HepG2 (cell line): ENCODE results near the gene TRMT112. TPM values are rescaled to one million over a fixed set of nuclear protein-coding genes. Genes with fewer than 3 reads are reported as not detected.

Experiments
- BRF2 ChIP-seq: sonication (generic); formaldehyde crosslinking; IDR thresholded peaks from 2 replicates; pipeline ENCODE4 v1.8.1; 2022; ENCODE audit warnings: mild to moderate bottlenecking, missing genetic modification reagents
- CBX2 ChIP-seq, 2 experiments: fragments of 200-600 bp in 1 of 2; sonication (generic); formaldehyde crosslinking in 1 of 2; IDR thresholded peaks; 2 replicates each; pipeline versions ENCODE4 v1.7.0 to v1.8.1; 2018 to 2022; ENCODE audit warnings: low read depth in 2 of 2, low read length in 1 of 2, mild to moderate bottlenecking in 1 of 2, missing genetic modification reagents in 1 of 2
- CHCHD3 ChIP-seq: sonication (generic); formaldehyde crosslinking; IDR thresholded peaks from 2 replicates; pipeline ENCODE4 v1.8.0; 2022; ENCODE audit warnings: mild to moderate bottlenecking, missing genetic modification reagents, moderate library complexity
- DMAP1 ChIP-seq: IDR thresholded peaks from 2 replicates; pipeline ENCODE4 v1.6.1; 2016
- FOXO4 ChIP-seq: sonication (generic); formaldehyde crosslinking; conservative IDR thresholded peaks from 2 replicates; pipeline ENCODE4 v1.8.1; 2023; ENCODE audit warnings: missing genetic modification reagents
- GLMP ChIP-seq: sonication (generic); formaldehyde crosslinking; IDR thresholded peaks from 2 replicates; pipeline ENCODE4 v1.9.0; 2021; ENCODE audit warnings: missing genetic modification reagents, mild to moderate bottlenecking, borderline replicate concordance
- HMGXB4 ChIP-seq, 2 experiments: sonication (generic) in 1 of 2; formaldehyde crosslinking in 1 of 2; IDR thresholded peaks; 2 replicates each; pipeline versions ENCODE4 v1.4.0 to v1.6.1; 2018 to 2020; ENCODE audit warnings: missing genetic modification reagents in 2 of 2, borderline replicate concordance in 1 of 2, low read depth in 1 of 2, mild to moderate bottlenecking in 1 of 2, missing biosample characterization in 1 of 2
- RBM22 ChIP-seq: fragments of 200-400 bp; formaldehyde crosslinking; optimal IDR thresholded peaks from 2 replicates; pipeline ENCODE3; 2017; ENCODE audit warnings: mild to moderate bottlenecking, low read length, moderate library complexity
- RXRA ChIP-seq: sonication (generic); formaldehyde crosslinking; IDR thresholded peaks from 2 replicates; pipeline ENCODE4 v1.5.1; 2020; ENCODE audit warnings: missing genetic modification reagents
- SOX13 ChIP-seq, 3 experiments: fragments of 450-650 bp in 1 of 3; sonication (generic) in 1 of 3; formaldehyde crosslinking in 1 of 3; IDR thresholded peaks in 2 of 3; conservative IDR thresholded peaks in 1 of 3; 2 replicates each; pipeline versions ENCODE4 v1.5.0 to v1.6.1; 2016 to 2020; ENCODE audit warnings: antibody characterized with exemption in 1 of 3, mild to moderate bottlenecking in 1 of 3, missing compliant biosample characterization in 1 of 3, missing genetic modification reagents in 1 of 3, moderate library complexity in 1 of 3
- TFE3 ChIP-seq: IDR thresholded peaks from 2 replicates; pipeline ENCODE4 v1.6.1; 2016
- ZMYM2 ChIP-seq: sonication (generic); formaldehyde crosslinking; IDR thresholded peaks from 2 replicates; pipeline ENCODE4 v1.8.0; 2022; ENCODE audit warnings: mild to moderate bottlenecking, missing genetic modification reagents
- ZNF136 ChIP-seq: sonication (generic); formaldehyde crosslinking; IDR thresholded peaks from 2 replicates; pipeline ENCODE4 v1.8.1; 2022; ENCODE audit warnings: low read depth, mild to moderate bottlenecking, moderate library complexity, missing genetic modification reagents
- ZNF446 ChIP-seq: sonication (generic); formaldehyde crosslinking; IDR thresholded peaks from 2 replicates; pipeline ENCODE4 v1.5.0; 2020; ENCODE audit warnings: mild to moderate bottlenecking, missing genetic modification reagents
- ZNF546 ChIP-seq: sonication (generic); formaldehyde crosslinking; conservative IDR thresholded peaks from 2 replicates; pipeline ENCODE4 v1.8.1; 2023; ENCODE audit warnings: mild to moderate bottlenecking, missing genetic modification reagents
- ZNF557 ChIP-seq: sonication (generic); formaldehyde crosslinking; IDR thresholded peaks from 2 replicates; pipeline ENCODE4 v1.4.0; 2020; ENCODE audit warnings: missing genetic modification reagents
- ZNF629 ChIP-seq: sonication (generic); formaldehyde crosslinking; conservative IDR thresholded peaks from 2 replicates; pipeline ENCODE4 v1.5.0; 2020; ENCODE audit warnings: missing genetic modification reagents
- ZNF749 ChIP-seq: sonication (generic); formaldehyde crosslinking; IDR thresholded peaks from 2 replicates; pipeline ENCODE4 v1.8.0; 2022; ENCODE audit warnings: mild to moderate bottlenecking, missing genetic modification reagents, moderate library complexity, borderline replicate concordance
- ZNF878 ChIP-seq: sonication (generic); formaldehyde crosslinking; IDR thresholded peaks from 2 replicates; pipeline ENCODE4 v1.8.1; 2023; ENCODE audit warnings: mild to moderate bottlenecking, missing genetic modification reagents, moderate library complexity
- polyA plus RNA-seq, 8 experiments: library from polyadenylated mRNA; depleted of rRNA in 3 of 8; stranded (reverse) in 7 of 8; unstranded in 1 of 8; fragments of >200 nt; fragmentation: Illumina TruSeq in 4 of 8; extraction: Trizol in 4 of 8; gene quantifications; 2 replicates each; pipeline versions ENCODE4 v1.2.1 to v1.2.3, GENCODE V29; 2011 to 2016; ENCODE audit warnings: low read depth in 4 of 8, missing spikeins in 1 of 8, mixed read lengths in 1 of 8; ENCODE audit not compliant: insufficient read depth in 1 of 8
- total RNA-seq, 5 experiments: library from RNA; depleted of rRNA; stranded (reverse); fragments of >200 nt; fragmentation: Illumina TruSeq; extraction: Trizol; gene quantifications; 2 replicates each; pipeline ENCODE4 v1.2.3, GENCODE V29; 2016; ENCODE audit warnings: low read depth in 1 of 5

Gene TRMT112
- total and polyA plus RNA-seq, 2 of the 13 experiments (the other 11 are each of a cell fraction or from before 2014, with no cell fraction given): 186 to 409 TPM

GRCh38 chr11:64305691-64306562 is 11.4 kb downstream of the TRMT112 start (continued):
- TF ChIP-seq ZNF629 (CRISPR knock-in tag) (0 out of 2 replicates have a peak, but pooled peaks have one; percentile 5), ZNF446 (CRISPR knock-in tag) (0 out of 2 replicates have a peak, but pooled peaks have one; percentile 27), TFE3 (CRISPR knock-in tag) (no peak), ZMYM2 (CRISPR knock-in tag) (peak; percentile 65; the same call in 1 of the 2 replicates), RXRA (peak; percentile 90), ZNF878 (CRISPR knock-in tag) (no peak), GLMP (CRISPR knock-in tag) (no peak), ZNF546 (CRISPR knock-in tag) (peak; percentile 45; the same call in 1 of the 2 replicates), HMGXB4 (CRISPR knock-in tag; IDR thresholded peaks at IDR 0.05; ENCODE audit: borderline replicate concordance in 1 of 2, low read depth in 1 of 2) (peak; percentile 87 to 89; a peak in 3 of 4 replicates), FOXO4 (no peak), RBM22 (no peak), DMAP1 (CRISPR knock-in tag) (peak; percentile 67), CHCHD3 (CRISPR knock-in tag) (no peak; the same call in 1 of the 2 replicates), ZNF749 (CRISPR knock-in tag) (peak; percentile 38; the same call in 1 of the 2 replicates), ZNF136 (no peak), SOX13 (IDR thresholded peaks at IDR 0.05) (no peak), SOX13 (CRISPR knock-in tag; conservative IDR thresholded peaks at IDR 0.05 in 1 of 2, IDR thresholded peaks at IDR 0.05 in 1 of 2) (no peak), ZNF557 (CRISPR knock-in tag) (no peak), CBX2 (IDR thresholded peaks at IDR 0.05; ENCODE audit: low read depth, low read length) (no peak), CBX2 (CRISPR knock-in tag; IDR thresholded peaks at IDR 0.05; ENCODE audit: low read depth) (0 out of 2 replicates have a peak, but pooled peaks have one; percentile 52), BRF2 (CRISPR knock-in tag) (no peak)
